Measurements from ENCODE around the gene LTBP3. TPM values are rescaled to one million over a fixed set of nuclear protein-coding genes. Genes with fewer than 3 reads are reported as not detected.
A peak's percentile ranks its signal among the peaks of the same experiment; 100 is the strongest.

Gene LTBP3
- polyA plus RNA-seq, 1 of the 3 experiments (the other 2 are of a cell fraction) = 167 TPM

- TF ChIP-seq CTCF (IDR thresholded peaks at IDR 0.05) (0 out of 2 replicates have a peak, but pooled peaks have one; percentile 6), RFX5 (IDR thresholded peaks at IDR 0.05; ENCODE audit: low read length) (no peak), TAF1 (IDR thresholded peaks at IDR 0.05; ENCODE audit: borderline replicate concordance, low read depth, low read length) (peak; percentile 100), REST (IDR thresholded peaks at IDR 0.05; ENCODE audit: low read depth, low read length) (peak; percentile 90), SIN3A (IDR thresholded peaks at IDR 0.05; ENCODE audit: borderline replicate concordance, low read depth, low read length) (peak; percentile 99), FOXJ3 (CRISPR knock-in tag; IDR thresholded peaks at IDR 0.05) (peak; percentile 46; the same call in 1 of the 2 replicates)
Observed at GRCh38 chr11:65498977-65499712, 59.0 kb downstream of the LTBP3 start, which contains the start of gene MALAT1 (continued).

- Histone ChIP-seq H3K4me3 (ENCODE audit: low read depth in 2 of 2, low read length in 1 of 2) (peak overlapping the region; percentile 84 to 87), H3K4me2 (peak overlapping the region; percentile 96), H3K27me3 (ENCODE audit: insufficient read depth) (no peaks in the 10 kb centered on the region), H3F3A (replicated peaks; ENCODE audit: insufficient read depth) (peaks cover 78% of the 10 kb centered on the region), H3K36me3 (replicated peaks in 1 of 2; ENCODE audit: control insufficient read depth in 1 of 2, insufficient read depth in 2 of 2, low read length in 1 of 2) (peaks cover 36 to 46% of the 10 kb centered on the region in 2 experiments), H3K9me3 (no peaks in the 10 kb centered on the region), H3K9me2 (no peaks in the 10 kb centered on the region), H3K27ac (ENCODE audit: low read depth in 2 of 2, low read length in 1 of 2) (peak overlapping the region; percentile 99 to 100), H3K9ac (peak overlapping the region; percentile 100), H3K79me2 (ENCODE audit: insufficient read depth) (peaks cover 92% of the 10 kb centered on the region), H3K4me1 (ENCODE audit: control insufficient read depth in 1 of 2, insufficient read depth in 2 of 2, low read depth in 1 of 2, low read length in 1 of 2) (peaks cover 23% of the 10 kb centered on the region in 2 experiments), H2AFZ (ENCODE audit: low read depth) (no peak overlapping the region), H4K20me1 (ENCODE audit: insufficient read depth) (peaks cover 47% of the 10 kb centered on the region)
- ChIA-PET POLR2A (interaction anchor here (0.9 to 26.8 kb wide), 21 partner anchors 9 to 373 kb away, joined by 3 to 1027 read pairs (median 5); partner anchors contain the start of genes DPF2, FAM89B, NEAT1 and PCNX3), CTCF (interaction anchor here (0.6 to 5.9 kb wide), 14 partner anchors 10 to 132 kb away, joined by 3 to 78 read pairs (median 8); partner anchors contain the start of genes FRMD8 and NEAT1)
- no peak for DNase-seq
- under 1% methylated on average over 6 of the region's 6 CpGs for WGBS (ENCODE audit: low lambda C conversion rate)
- no peak for TF ChIP-seq GATA2 (CRISPR knock-in tag; IDR thresholded peaks at IDR 0.05)
- no peak for TF ChIP-seq TAF1 (IDR thresholded peaks at IDR 0.05; ENCODE audit: borderline replicate concordance, low read depth, low read length)
- 0 out of 2 replicates have a peak, but pooled peaks have one; percentile 24 for TF ChIP-seq RFX5 (IDR thresholded peaks at IDR 0.05; ENCODE audit: low read length)
- TF ChIP-seq YY1 (IDR thresholded peaks at IDR 0.05; ENCODE audit: low read depth) = no peak
- no peak for TF ChIP-seq RAD21 (IDR thresholded peaks at IDR 0.05; ENCODE audit: low read length)
- TF ChIP-seq IRF3 (IDR thresholded peaks at IDR 0.05; ENCODE audit: low read depth, low read length) = no peak
Observed at GRCh38 chr11:65498727-65498976, 59.5 kb downstream of the LTBP3 start.
